ENCODE measurements around the gene ELMO2.

Gene ELMO2

GRCh38 chr20:46328200-46328882 is 78.1 kb downstream of the ELMO2 start:
- Histone ChIP-seq H3K27ac (ENCODE audit: low read depth, low read length) (no peak overlapping the region), H3K27me3 (ENCODE audit: control insufficient read depth, low read length) (peaks cover 4% of the 10 kb centered on the region; the same call in 1 of the 2 replicates), H3K4me2 (ENCODE audit: low read length) (no peak overlapping the region), H3K4me3 (ENCODE audit: low read length) (no peak overlapping the region), H3K9me2 (replicated peaks; ENCODE audit: control insufficient read depth, low read length) (no peaks in the 10 kb centered on the region), H3K4me1 (ENCODE audit: control insufficient read depth, low read length) (no peaks in the 10 kb centered on the region), H3K36me3 (ENCODE audit: control insufficient read depth, low read length) (no peaks in the 10 kb centered on the region), H4K20me1 (ENCODE audit: control insufficient read depth, insufficient read depth, low read depth, low read length) (0 out of 2 replicates have a peak, but pooled peaks cover 3% of the 10 kb centered on the region), H3K79me2 (ENCODE audit: control insufficient read depth, low read length) (no peaks in the 10 kb centered on the region), H3F3A (ENCODE audit: control insufficient read depth, insufficient read depth) (no peaks in the 10 kb centered on the region), H3K9me3 (ENCODE audit: control insufficient read depth, insufficient read depth, low read length) (no peaks in the 10 kb centered on the region)
- no peak for TF ChIP-seq CTCF (IDR thresholded peaks at IDR 0.05; ENCODE audit: low read depth, low read length, poor library complexity, severe bottlenecking)
- TF ChIP-seq EZH2phosphoT487 (IDR thresholded peaks at IDR 0.05; ENCODE audit: borderline replicate concordance, low read length) = no peak

GRCh38 chr20:46327557-46327956 is 78.9 kb downstream of the ELMO2 start:
- no peak overlapping the region for H3K27ac ChIP-seq (ENCODE audit: low read depth, low read length)
- no peak overlapping the region for H3K4me2 ChIP-seq (ENCODE audit: low read length)
- H3K9me3 ChIP-seq (ENCODE audit: control insufficient read depth, insufficient read depth, low read length) = no peaks in the 10 kb centered on the region
- TF ChIP-seq EZH2phosphoT487 (IDR thresholded peaks at IDR 0.05; ENCODE audit: borderline replicate concordance, low read length) = no peak
- no peak for TF ChIP-seq CTCF (IDR thresholded peaks at IDR 0.05; ENCODE audit: low read depth, low read length, poor library complexity, severe bottlenecking)
- peaks cover 4% of the 10 kb centered on the region; the same call in 1 of the 2 replicates for H3K27me3 ChIP-seq (ENCODE audit: control insufficient read depth, low read length)
- no peaks in the 10 kb centered on the region for H3K79me2 ChIP-seq (ENCODE audit: control insufficient read depth, low read length)
- no peak overlapping the region for H3K4me3 ChIP-seq (ENCODE audit: low read length)
- H4K20me1 ChIP-seq (ENCODE audit: control insufficient read depth, insufficient read depth, low read depth, low read length) = 0 out of 2 replicates have a peak, but pooled peaks cover 3% of the 10 kb centered on the region
- no peaks in the 10 kb centered on the region for H3K4me1 ChIP-seq (ENCODE audit: control insufficient read depth, low read length)
- no peaks in the 10 kb centered on the region for H3K9me2 ChIP-seq (replicated peaks; ENCODE audit: control insufficient read depth, low read length)
- H3F3A ChIP-seq (ENCODE audit: control insufficient read depth, insufficient read depth) = no peaks in the 10 kb centered on the region
- no peaks in the 10 kb centered on the region for H3K36me3 ChIP-seq (ENCODE audit: control insufficient read depth, low read length)

- Histone ChIP-seq H3K36me3 (ENCODE audit: control insufficient read depth, low read length) (no peaks in the 10 kb centered on the region), H3K4me2 (ENCODE audit: low read length) (no peak overlapping the region), H3K4me1 (ENCODE audit: control insufficient read depth, low read length) (no peaks in the 10 kb centered on the region), H3F3A (ENCODE audit: control insufficient read depth, insufficient read depth) (no peaks in the 10 kb centered on the region), H3K27ac (ENCODE audit: low read depth, low read length) (no peak overlapping the region), H3K9me3 (ENCODE audit: control insufficient read depth, insufficient read depth, low read length) (no peaks in the 10 kb centered on the region), H3K9me2 (replicated peaks; ENCODE audit: control insufficient read depth, low read length) (no peaks in the 10 kb centered on the region), H3K27me3 (ENCODE audit: control insufficient read depth, low read length) (peaks cover 14% of the 10 kb centered on the region), H4K20me1 (ENCODE audit: control insufficient read depth, insufficient read depth, low read depth, low read length) (0 out of 2 replicates have a peak, but pooled peaks cover 3% of the 10 kb centered on the region), H3K4me3 (ENCODE audit: low read length) (no peak overlapping the region), H3K79me2 (ENCODE audit: control insufficient read depth, low read length) (no peaks in the 10 kb centered on the region)
- no peak for TF ChIP-seq EZH2phosphoT487 (IDR thresholded peaks at IDR 0.05; ENCODE audit: borderline replicate concordance, low read length)
- no peak for TF ChIP-seq CTCF (IDR thresholded peaks at IDR 0.05; ENCODE audit: low read depth, low read length, poor library complexity, severe bottlenecking)
These were observed 80.6 kb downstream of the ELMO2 start for GRCh38 chr20:46325789-46326188.
